ENCODE results near the gene SUDS3.
"Not testable (repeated sequence)": the region's sequence is repeated elsewhere in the genome, so short reads cannot be mapped to it uniquely, and the experiment has no call there.

SUDS3 gene

GRCh38 chr12:118398524-118398923, 22.2 kb downstream of the SUDS3 start:
- no peak for DNase-seq

- DNase-seq, result no peak
Observed at GRCh38 chr12:118398940-118399339, 22.6 kb downstream of the SUDS3 start.

- no peak for DNase-seq
Observed at GRCh38 chr12:118402251-118402650, 25.9 kb downstream of the SUDS3 start.

GRCh38 chr12:118404876-118405521, 28.6 kb downstream of the SUDS3 start:
- peak; percentile 54 for DNase-seq

- DNase-seq, result not testable (repeated sequence)
Observed at GRCh38 chr12:118408241-118408640, 31.9 kb downstream of the SUDS3 start.

- DNase-seq, result no peak
Observed at GRCh38 chr12:118409834-118410233, 33.5 kb downstream of the SUDS3 start.

- no peak for DNase-seq
Observed at GRCh38 chr12:118417942-118418341, 41.6 kb downstream of the SUDS3 start.

GRCh38 chr12:118418385-118419057, 42.2 kb downstream of the SUDS3 start:
- no peak for DNase-seq

GRCh38 chr12:118420673-118421072, 44.3 kb downstream of the SUDS3 start:
- no peak for DNase-seq

- DNase-seq, result no peak
Observed at GRCh38 chr12:118424884-118425283, 48.5 kb downstream of the SUDS3 start.

GRCh38 chr12:118425364-118425763, 49.0 kb downstream of the SUDS3 start:
- DNase-seq, result no peak

- no peak for DNase-seq
Observed at GRCh38 chr12:118427819-118428218, 51.5 kb downstream of the SUDS3 start.

GRCh38 chr12:118428643-118429042, 52.3 kb downstream of the SUDS3 start:
- no peak for DNase-seq

- DNase-seq, result no peak
Observed at GRCh38 chr12:118429688-118430383, 53.5 kb downstream of the SUDS3 start.

- no peak for DNase-seq
Observed at GRCh38 chr12:118430516-118430915, 54.2 kb downstream of the SUDS3 start.

- DNase-seq, result no peak
Observed at GRCh38 chr12:118432812-118433545, 56.6 kb downstream of the SUDS3 start.

GRCh38 chr12:118436002-118436730, 59.8 kb downstream of the SUDS3 start:
- DNase-seq, result no peak

- DNase-seq, result no peak
Observed at GRCh38 chr12:118436986-118437385, 60.6 kb downstream of the SUDS3 start.

GRCh38 chr12:118439068-118439467, 62.7 kb downstream of the SUDS3 start:
- no peak for DNase-seq

- no peak for DNase-seq
Observed at GRCh38 chr12:118446247-118446646, 69.9 kb downstream of the SUDS3 start.

- no peak for DNase-seq
Observed at GRCh38 chr12:118447181-118447580, 70.8 kb downstream of the SUDS3 start.

GRCh38 chr12:118448341-118448740, 72.0 kb downstream of the SUDS3 start:
- no peak for DNase-seq

GRCh38 chr12:118455327-118455726, 79.0 kb downstream of the SUDS3 start:
- DNase-seq, result no peak
